C4-2B (cell line): ENCODE measurements around the gene APBB1IP.

Experiments
- H3K27ac ChIP-seq: fragments of 450-650 bp; 2 replicates; pipeline ENCODE4 v1.5.1; 2017
- ZFX ChIP-seq: fragments of 450-650 bp; IDR thresholded peaks from 2 replicates; pipeline ENCODE4 v1.6.1; 2017
- TF ChIP-seq, protein P1 (sequence below): fragments of 450-650 bp; conservative IDR thresholded peaks from 2 replicates; pipeline ENCODE4 v1.5.1; 2017; ENCODE audit warnings: mild to moderate bottlenecking

APBB1IP gene

DNA sequence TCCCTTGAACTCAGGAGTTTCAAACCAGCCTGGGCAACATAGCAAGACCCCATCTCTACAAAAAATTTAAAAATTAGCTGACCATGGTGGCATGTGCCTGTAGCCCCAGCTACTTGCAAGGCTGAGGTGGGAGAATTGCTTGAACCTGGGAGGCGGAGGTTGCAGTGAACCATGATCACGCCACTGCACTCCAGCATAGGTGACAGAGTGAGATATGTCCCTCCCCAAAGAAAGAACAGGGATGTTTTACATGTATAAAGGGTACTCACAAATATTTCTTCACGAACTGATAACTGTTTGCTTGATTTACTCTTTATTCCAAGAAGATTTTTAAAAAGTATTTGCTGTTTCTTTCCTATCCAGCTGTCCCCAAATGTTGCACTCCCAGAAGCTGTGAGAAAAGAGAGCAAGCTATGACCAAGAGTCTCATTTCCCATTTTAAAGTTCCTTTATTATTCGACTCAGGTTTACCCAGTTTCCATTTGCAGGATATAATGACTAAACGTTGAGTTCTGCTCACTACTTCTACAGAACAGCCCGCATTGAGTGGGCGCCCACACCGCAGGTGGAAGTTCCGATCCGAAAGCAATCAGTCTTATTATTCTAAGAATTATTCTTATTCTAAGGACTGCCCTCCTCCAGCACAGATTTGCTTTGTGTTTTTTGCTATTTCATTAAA lies 90.7 kb downstream of the APBB1IP start:
- H3K27ac ChIP-seq = no peak overlapping the region
- TF ChIP-seq, protein P1, sequence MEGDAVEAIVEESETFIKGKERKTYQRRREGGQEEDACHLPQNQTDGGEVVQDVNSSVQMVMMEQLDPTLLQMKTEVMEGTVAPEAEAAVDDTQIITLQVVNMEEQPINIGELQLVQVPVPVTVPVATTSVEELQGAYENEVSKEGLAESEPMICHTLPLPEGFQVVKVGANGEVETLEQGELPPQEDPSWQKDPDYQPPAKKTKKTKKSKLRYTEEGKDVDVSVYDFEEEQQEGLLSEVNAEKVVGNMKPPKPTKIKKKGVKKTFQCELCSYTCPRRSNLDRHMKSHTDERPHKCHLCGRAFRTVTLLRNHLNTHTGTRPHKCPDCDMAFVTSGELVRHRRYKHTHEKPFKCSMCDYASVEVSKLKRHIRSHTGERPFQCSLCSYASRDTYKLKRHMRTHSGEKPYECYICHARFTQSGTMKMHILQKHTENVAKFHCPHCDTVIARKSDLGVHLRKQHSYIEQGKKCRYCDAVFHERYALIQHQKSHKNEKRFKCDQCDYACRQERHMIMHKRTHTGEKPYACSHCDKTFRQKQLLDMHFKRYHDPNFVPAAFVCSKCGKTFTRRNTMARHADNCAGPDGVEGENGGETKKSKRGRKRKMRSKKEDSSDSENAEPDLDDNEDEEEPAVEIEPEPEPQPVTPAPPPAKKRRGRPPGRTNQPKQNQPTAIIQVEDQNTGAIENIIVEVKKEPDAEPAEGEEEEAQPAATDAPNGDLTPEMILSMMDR = no peak
- TF ChIP-seq ZFX = no peak

DNA sequence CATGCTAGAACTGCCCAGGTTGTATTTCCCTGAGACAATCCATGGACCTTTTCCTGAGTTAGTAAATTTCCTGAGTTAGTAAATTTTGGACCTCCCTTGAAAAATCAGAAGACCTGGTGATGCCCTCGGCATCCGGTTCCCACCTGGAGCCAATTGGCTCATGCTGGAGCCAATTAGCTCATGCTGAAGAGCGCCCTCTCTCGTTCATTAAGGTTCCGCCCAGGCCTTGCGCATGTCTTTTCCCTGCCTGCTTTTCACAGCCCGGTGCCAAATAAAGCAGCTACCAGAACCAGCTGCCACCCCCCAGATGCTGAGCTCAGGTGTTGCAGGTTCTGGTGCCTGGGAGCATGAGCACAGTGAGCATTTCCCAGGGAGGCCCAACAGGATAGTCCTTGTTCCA lies 96.2 kb downstream of the APBB1IP start:
- no peak for TF ChIP-seq ZFX
- TF ChIP-seq, protein P1 = peak; percentile 52

DNA sequence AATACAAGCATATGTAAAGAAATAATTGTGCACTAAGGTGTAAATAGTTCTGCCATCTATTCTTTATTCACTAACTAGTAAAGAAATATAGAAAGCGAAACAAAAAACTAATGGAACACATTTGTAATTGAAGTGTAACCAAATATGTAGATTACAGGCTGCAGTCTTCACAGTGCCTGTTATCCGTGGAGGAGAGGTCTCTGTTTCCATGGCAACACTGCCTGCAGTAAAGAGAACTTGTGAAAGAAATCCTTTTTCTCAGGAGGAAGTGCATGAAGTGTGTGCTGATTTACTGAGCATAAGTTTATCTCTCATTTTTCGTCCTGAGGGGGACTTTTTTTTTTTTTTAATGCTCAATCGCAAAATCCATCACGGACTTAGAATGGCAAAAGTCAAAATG lies 102.5 kb downstream of the APBB1IP start:
- TF ChIP-seq, protein P1 = no peak
- no peak for TF ChIP-seq ZFX
- no peak overlapping the region for H3K27ac ChIP-seq

More for the DNA sequence above, 96.2 kb downstream of the APBB1IP start:
- no peak overlapping the region for H3K27ac ChIP-seq

DNA sequence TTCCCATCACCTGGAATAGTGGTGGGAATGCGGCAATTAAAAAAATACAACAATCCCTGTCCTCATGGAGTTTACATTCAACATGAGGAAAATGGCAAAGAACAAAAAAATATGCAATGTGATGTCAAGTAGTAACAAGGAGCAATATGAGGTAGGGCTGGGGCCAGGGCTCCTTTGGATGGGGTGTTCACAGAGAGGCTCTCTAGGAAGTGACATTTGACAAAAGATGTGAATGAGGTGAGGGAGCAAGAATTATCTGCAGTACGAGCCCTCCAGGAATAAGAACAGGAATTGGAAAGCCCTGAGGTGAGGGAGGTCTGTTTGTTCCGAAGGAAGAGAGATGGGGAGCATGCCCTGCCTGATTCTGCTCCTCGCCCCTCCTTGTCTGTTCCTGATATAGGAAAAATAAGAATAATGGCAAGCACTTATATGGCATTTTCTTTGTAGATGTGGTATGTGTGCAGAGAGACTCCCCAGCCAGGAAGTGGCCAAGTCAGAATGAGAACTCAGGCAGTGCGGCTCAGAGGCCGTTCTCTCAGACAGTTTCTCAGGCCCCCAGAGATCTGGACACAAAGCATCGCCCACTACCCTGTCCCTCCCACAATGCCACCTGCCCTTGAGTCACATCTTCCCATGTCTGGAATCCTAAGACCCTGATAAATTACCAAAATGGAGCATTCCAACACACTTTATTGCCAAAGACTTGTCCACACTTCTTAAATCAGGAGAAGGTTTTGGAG lies 105.6 kb downstream of the APBB1IP start:
- TF ChIP-seq, protein P1 = no peak
- no peak for TF ChIP-seq ZFX
- no peak overlapping the region for H3K27ac ChIP-seq

DNA sequence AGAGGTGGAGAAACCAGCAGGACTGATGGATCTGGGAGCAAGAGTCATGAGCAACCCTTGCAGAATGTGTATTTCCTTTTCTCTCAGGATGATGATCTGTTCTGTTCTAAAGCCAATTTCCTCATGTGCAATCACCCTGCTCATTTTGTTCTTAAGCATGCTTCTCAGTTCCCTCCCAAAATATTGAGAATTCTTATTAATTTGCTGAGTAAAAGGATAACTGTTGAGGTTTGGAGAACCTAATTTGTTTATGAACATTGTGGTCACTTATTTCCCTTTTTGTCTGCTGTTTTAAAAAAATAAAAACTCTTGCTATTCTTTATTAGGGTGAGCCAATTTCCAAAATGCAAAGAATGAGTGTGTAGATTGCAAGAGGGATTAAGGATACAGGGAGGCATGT lies 106.8 kb downstream of the APBB1IP start:
- H3K27ac ChIP-seq = no peak overlapping the region
- TF ChIP-seq, protein P1 = no peak
- TF ChIP-seq ZFX = no peak

DNA sequence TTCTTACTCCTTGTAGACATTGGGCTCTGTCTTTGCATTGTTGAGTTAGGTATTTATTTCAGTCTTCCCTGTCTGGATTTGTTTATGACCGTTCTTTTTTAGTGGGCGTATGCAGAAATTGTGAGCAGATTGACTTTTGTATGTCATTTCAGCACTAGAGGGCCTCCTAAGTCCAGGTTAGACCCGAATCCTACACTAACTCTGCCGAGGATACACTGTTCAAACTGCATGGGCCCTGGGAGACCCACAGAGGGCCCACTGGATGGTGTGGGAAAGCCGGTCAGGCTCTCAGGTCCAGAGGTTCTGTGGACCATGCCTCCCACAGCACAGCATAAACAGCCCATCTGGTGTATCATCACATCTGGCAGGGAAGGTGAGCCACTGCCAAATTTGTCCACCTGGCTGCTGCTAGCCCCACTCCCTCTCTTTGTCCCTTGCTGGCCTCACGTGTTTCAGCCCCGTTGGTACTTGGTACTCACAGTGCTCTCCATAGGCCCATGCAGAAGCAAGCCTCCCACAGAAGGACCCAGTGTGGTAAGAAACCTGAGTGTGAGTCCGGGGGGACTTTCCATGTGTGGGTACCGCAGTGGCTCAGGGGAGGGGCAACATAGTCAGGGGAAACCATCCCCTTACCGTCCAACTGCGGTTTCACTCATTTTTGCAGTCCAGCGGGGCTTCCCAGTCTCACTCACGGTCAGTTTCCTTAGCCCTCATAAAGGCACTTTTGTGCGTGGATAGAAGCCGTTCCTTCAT lies 112.8 kb downstream of the APBB1IP start:
- no peak overlapping the region for H3K27ac ChIP-seq
- TF ChIP-seq, protein P1 = peak; percentile 34
- no peak for TF ChIP-seq ZFX

DNA sequence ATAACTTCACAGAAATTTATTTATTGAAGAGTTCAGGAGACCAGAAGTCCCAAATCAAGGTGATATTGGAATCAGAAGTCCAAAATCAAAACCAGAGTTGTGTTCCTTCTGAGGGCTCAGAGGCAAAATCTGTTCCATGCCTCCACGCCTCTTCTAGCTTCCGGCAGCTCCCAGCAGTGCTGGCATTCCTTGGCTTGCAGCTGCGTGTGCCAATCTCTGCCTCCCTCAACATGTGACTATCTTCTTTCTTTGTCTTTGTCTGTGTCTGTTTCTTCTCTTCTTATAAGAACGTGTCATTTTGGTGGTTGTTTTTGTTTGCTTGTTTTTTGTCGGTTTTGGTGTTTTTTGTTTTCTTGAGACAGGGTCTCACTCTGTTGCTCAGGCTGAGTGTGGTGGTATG lies 116.1 kb downstream of the APBB1IP start:
- H3K27ac ChIP-seq = no peak overlapping the region
- TF ChIP-seq, protein P1 = no peak
- TF ChIP-seq ZFX = no peak
